GM13977 (cell line): Measurements from ENCODE around the gene MYH7.
"Not testable (repeated sequence)": the region's sequence is repeated elsewhere in the genome, so short reads cannot be mapped to it uniquely, and the experiment has no call there.

Source experiments
- DNase-seq: peaks from one replicate; pipeline ENCODE4 v3.0.0; 2012; ENCODE audit warnings: low spot score
- CTCF ChIP-seq: IDR thresholded peaks from 2 replicates; pipeline ENCODE4 v1.5.1; 2012; ENCODE audit warnings: mild to moderate bottlenecking, control low read depth; ENCODE audit not compliant: insufficient read depth; ENCODE audit errors: extremely low read depth, missing control alignments
- in situ Hi-C: fragments of 300-500 bp; cut with MboI; formaldehyde crosslinking; loops from one replicate; pipeline ENCODE4 v1.12.0; 2022; ENCODE audit warnings: low sequenced_read_pairs, low pct_unique_long_range_greater_than_20kb, mixed read lengths, inconsistent platforms; ENCODE audit not compliant: unreplicated experiment

MYH7 gene

GRCh38 chr14:23464700-23465099 is 29.2 kb upstream of the MYH7 start:
- in situ Hi-C loops: no loop called here
- DNase-seq: no peak
- TF ChIP-seq CTCF: no peak

GRCh38 chr14:23460960-23461359 is 25.5 kb upstream of the MYH7 start:
- no peak for TF ChIP-seq CTCF
- in situ Hi-C loops: no loop called here
- no peak for DNase-seq

DNA sequence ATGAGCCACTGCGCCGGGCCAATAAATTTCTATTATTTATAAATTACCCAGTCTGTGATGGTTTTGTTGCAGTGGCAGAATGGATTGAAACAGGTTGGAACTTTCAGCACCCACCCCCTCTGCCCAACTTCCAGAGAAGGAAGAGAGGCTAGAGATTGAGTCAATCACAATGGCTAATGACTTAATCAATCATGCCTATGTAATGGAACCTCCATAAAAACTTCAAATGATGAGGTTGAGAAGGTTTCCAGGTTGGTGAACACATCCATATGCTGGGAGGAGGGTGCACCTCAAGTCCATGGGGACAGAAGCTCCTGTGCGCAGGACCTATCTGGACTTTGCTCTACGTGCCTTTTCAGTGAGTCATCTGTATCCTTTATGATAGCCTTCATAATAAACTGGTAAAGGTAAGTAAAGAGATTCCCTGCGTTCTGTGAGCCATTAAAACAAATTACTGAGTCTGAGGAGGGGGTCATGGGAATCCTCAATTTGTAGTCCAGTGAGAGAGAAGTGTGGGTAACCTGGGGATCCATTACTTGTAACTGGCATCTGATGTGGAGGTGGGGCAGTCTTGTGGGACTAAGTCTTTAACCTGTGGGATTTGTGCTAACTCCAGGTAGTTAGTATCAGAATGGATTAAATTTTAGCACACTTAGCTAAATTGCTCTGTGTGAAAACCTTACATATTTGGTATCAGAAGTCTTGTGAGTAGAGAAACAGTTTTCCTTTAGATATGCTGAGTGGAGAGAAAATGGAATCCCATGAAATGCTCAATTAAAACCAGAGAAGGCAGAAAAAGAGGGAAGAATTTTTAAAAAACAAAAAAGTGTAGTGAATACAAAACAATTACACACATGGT is 22.4 kb upstream of the MYH7 start:
- no peak for DNase-seq
- in situ Hi-C loops: no loop called here
- TF ChIP-seq CTCF: no peak

DNA sequence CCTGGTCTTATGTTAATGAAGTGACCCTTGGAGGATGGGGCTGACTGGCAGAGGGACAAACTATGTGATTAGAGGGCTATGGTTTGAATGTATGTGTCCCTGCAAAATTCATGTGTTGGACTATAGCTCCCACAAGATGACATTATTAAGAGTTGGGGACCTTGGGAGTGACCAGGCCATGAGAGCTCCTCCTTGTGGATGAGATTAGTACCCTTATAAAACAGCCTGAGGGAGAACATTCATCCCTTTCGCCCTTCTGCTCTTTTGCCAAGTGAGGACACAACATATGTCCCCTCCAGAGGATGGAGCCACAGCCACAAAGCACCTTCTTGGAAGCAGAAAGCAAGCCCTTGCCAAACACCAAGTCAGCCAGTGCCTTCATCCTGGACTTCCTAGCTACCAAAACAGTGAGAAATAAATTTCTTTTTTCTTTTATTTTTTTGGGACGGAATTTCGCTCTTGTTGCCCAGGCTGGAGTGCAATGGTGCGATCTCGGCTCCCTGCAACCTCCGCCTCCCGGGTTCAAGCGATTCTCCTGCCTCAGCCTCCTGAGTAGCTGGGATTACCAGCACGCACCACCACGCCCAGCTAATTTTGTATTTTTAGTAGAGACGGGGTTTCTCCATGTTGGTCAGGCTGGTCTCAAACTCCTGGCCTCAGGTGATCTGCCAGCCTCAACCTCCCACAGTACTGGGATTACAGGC is 21.6 kb upstream of the MYH7 start:
- in situ Hi-C loops, DNase-seq: not testable (repeated sequence)
- peak; percentile 12 for TF ChIP-seq CTCF

DNA sequence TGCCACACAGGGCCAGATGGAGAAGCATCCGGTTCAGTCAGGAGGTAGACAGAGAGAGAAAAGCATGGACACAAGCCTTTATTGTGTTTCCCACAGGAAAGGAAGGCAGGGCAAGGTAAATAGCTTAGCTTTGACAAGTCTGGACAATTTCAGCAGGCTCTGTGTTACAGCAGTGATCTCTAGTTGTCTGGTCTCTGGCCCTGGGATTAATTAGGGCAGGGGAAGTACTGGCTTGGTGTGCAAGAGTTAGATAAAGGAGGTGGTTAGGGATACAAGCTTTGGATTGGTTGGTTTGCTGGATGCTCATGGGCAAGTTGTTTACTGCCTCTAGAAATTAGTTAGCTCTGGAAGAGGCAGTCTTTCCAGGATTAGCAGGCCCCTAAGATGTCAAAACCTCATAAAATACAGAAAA is 19.0 kb upstream of the MYH7 start:
- no peak for TF ChIP-seq CTCF
- no peak for DNase-seq
- in situ Hi-C loops: no loop called here

DNA sequence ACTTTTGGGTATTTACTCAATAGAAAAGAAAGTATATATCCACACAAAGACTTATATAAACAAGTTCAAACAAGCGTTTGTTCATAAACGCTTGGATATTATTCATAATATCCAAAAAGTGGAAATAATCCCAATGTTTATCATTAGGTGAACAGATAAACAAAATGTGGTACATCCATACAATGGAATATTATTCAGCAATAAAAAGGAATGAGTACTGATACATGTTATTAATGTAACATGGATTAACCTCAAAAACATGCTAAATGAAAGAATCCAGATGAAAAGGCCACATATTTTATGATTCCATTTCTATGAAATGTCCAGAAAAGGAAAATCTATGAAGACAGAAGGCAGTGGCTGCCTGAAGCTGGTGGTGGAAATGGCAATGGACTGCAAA is 16.8 kb upstream of the MYH7 start:
- no peak for DNase-seq
- TF ChIP-seq CTCF: no peak
- in situ Hi-C loops: no loop called here
